ENCODE data around the gene PCBP3.

DNA sequence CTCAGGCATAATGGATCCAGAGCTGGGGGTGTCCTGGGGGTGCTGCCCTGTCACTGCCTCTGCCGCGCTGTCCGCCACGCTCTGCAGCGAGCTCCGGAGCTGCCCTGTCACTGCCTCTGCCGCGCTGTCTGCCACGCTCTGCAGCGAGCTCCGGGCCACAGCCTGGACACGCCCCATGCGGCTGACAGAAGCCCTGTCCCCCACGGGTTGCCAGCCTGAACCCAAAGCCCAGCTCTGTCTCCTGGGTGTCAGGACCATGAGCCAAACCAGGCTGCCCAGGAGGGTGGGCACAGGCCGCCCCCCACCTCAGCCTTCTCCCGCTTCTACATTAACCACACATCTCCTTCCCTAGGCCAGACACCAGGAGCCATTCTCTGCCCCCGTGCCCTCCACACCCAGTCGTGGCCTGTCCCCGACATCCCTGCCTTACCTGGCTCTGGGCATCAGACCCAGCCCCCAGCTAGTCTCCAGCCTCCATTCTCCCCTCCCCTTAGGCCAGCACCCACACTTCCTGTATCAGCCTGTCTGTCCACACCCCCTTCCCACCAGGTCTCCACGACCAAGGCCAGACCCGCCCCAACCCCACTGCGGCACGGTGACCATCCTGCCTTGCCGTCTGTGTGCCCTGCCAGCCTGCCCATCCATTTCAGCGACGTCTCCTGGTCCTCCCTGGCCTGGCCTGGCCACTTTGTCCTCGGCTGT, 265.2 kb downstream of the PCBP3 start:
- TF ChIP-seq, protein P1, sequence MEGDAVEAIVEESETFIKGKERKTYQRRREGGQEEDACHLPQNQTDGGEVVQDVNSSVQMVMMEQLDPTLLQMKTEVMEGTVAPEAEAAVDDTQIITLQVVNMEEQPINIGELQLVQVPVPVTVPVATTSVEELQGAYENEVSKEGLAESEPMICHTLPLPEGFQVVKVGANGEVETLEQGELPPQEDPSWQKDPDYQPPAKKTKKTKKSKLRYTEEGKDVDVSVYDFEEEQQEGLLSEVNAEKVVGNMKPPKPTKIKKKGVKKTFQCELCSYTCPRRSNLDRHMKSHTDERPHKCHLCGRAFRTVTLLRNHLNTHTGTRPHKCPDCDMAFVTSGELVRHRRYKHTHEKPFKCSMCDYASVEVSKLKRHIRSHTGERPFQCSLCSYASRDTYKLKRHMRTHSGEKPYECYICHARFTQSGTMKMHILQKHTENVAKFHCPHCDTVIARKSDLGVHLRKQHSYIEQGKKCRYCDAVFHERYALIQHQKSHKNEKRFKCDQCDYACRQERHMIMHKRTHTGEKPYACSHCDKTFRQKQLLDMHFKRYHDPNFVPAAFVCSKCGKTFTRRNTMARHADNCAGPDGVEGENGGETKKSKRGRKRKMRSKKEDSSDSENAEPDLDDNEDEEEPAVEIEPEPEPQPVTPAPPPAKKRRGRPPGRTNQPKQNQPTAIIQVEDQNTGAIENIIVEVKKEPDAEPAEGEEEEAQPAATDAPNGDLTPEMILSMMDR (IDR thresholded peaks at IDR 0.05): no peak
- TF ChIP-seq, protein P2, sequence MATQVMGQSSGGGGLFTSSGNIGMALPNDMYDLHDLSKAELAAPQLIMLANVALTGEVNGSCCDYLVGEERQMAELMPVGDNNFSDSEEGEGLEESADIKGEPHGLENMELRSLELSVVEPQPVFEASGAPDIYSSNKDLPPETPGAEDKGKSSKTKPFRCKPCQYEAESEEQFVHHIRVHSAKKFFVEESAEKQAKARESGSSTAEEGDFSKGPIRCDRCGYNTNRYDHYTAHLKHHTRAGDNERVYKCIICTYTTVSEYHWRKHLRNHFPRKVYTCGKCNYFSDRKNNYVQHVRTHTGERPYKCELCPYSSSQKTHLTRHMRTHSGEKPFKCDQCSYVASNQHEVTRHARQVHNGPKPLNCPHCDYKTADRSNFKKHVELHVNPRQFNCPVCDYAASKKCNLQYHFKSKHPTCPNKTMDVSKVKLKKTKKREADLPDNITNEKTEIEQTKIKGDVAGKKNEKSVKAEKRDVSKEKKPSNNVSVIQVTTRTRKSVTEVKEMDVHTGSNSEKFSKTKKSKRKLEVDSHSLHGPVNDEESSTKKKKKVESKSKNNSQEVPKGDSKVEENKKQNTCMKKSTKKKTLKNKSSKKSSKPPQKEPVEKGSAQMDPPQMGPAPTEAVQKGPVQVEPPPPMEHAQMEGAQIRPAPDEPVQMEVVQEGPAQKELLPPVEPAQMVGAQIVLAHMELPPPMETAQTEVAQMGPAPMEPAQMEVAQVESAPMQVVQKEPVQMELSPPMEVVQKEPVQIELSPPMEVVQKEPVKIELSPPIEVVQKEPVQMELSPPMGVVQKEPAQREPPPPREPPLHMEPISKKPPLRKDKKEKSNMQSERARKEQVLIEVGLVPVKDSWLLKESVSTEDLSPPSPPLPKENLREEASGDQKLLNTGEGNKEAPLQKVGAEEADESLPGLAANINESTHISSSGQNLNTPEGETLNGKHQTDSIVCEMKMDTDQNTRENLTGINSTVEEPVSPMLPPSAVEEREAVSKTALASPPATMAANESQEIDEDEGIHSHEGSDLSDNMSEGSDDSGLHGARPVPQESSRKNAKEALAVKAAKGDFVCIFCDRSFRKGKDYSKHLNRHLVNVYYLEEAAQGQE (IDR thresholded peaks at IDR 0.05; ENCODE audit: insufficient read depth in 1 of 2, low read depth in 2 of 2, low read length in 1 of 2): no peak
- no peak for TF ChIP-seq POLR2AphosphoS5 (IDR thresholded peaks at IDR 0.05; ENCODE audit: low read depth, low read length)

All from Panc1 (cell line).